Activated gamma-delta T cell (primary cell): ENCODE data around the gene RGS18.
"Not testable (repeated sequence)": the region's sequence is repeated elsewhere in the genome, so short reads cannot be mapped to it uniquely, and the experiment has no call there.

Experiments
- DNase-seq: peaks from one replicate; lab custom pipeline; 2025; lab: John Stamatoyannopoulos, UW

The RGS18 gene

DNA sequence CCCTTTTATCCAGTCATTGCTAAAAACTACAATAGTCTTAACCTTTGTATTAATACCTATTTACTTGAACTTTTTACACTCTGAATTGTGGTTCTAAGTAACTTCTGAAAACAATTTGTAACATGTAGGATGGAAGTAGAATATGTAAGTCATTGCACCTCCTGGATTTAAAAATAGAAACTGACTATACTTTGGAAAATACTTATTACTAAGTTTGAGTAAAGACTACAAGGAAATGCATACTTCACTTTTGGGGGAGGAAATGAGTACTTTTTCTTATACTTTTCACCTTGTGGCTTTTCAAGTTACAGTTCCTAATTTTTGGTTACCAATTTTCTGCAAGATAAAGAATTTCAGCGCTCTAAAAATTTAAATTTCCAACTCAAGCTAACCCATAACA lies 8.7 kb downstream of the RGS18 start:
- DNase-seq: no peak

DNA sequence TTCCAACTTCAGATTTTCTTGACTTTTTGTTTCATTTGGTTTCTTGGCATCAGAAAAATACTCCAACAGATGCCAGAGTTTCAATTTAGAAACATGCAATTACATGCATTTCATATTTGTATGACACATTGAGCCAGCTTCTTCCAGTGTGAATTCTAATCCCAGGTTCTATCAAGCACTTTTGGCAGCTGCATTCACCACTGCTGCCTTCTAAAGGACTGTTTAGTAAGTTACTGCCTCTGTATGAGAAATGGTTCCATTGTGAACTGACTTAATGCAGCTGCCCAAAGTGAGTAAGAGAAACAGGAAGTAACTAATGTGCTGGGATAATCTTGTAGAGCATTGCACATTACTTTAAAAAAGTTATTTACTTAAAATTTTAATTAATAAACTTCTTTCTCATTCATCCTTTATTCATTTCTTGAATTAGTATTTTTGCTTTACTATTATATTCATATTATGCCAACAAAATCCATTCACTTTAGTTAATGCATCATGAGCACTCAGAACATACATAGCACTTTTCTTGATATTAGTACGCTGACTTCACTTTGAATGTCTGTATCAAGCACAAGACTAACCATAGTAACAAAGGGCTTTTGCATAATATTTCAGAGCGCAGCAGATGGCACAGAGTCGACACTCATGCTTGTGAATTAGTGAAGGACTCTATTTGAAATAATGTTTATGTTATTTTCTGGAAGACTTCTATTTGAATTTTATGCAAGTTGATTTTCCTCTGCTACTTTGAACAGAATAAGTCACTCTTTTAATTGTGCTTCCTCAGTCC lies 9.8 kb downstream of the RGS18 start:
- no peak for DNase-seq

DNA sequence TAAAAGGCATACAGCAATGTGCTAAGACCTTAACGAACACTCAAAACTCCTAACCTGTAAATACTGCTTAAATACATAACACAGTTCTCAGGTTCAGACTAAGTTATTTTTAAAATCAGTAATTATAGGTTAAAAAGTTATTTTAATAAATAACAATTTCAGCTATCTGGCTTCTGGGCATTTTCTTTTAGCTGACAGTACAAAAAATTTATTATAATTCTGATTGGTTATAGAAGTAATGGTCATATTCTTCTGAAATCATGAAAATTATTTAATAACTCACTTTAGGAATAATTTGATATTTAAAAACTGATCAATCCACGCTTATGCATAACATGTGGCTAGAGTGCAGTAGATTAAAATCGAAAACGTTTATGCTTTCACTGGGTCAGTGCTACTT lies 10.7 kb downstream of the RGS18 start:
- no peak for DNase-seq

DNA sequence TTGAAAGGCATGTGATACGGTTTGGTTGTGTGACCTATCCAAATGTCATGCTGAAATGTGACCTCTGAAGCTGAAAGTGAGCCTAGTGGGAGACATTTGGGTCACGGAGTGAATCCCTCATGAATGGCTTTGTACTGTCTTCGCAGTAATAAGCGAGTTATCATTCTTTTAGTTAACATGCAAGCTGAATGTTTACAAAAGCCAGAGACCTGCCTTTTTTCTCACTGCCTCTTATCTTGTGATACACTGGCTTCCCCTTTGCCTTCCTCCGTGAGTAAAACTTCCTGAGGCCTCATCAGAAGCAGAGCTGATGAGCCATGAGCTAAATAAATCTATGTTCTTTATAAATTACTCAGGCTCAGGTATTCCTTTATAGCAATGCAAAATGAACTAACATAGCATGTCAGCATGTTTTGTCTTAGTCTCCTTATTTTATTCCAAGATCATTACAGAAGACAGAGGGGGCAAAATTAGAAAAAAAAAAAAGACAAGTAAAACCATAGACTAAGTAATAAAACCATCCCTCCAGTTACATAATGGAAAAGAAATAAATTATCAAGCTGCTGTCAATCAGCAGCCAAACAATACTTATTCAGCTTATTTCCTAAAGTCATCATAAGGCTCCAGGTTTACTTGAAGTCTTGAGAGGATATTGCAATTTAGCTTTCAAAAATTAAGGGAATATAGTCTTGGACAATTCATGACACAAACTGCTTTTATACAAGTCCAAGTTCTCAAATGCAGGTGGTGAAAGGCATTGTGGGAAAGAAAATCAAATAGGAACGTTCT lies 12.1 kb downstream of the RGS18 start:
- no peak for DNase-seq

DNA sequence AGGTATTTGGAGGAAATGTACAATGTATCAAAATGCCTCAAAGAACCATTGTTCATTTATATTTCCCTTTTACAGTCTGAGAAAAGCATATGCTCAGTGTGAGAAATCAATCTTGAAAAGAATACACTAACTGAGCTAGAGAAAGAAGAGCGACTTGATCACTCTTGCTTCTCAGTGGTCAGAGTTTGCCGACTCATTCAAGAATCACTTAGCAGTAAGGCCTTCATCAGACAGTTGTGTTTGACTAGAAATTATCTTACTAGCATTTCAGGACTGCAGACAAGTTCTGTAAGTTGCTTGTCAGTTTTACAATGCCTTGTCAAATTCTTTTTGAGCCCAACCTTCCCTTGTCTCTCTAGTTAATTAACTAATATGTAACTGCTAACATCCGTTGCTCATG lies 12.9 kb downstream of the RGS18 start:
- DNase-seq: no peak

DNA sequence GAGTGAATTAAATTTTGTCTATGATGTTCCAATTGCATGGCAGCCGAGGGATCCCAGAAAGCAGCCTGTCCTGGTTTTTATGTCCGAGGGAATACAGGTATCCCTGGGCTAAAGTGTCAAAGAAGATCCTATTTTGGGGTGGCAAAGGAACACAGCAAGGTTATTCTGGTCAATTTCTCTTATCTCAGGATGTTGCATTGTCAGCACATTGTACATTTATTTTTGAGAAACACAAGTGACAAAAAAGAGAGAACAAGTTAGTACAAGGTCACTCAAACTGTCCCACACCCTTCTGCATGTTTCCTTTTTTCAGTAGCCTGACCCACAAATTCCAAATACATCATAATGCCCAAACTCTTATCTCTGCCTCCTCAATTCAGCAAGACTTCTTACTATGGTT lies 17.7 kb downstream of the RGS18 start:
- no peak for DNase-seq

DNA sequence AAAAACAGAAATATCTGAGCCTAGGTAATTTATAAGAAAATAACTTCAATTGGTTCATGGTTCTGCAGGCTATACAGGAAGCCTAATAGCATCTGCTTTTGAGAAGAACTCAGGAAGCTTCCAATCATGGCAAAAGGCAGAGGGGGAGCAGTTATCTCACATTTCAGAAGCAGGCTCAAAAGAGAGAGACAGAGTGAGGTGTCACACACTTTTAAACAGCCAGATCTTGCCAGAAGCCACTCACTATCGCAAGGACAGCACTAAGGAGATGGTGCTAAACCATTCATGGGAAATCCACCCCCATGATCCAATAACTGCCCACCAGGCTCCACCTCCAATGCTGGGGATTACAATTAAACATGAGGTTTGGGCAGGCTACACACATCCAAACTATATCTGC lies 25.5 kb downstream of the RGS18 start:
- no peak for DNase-seq

DNA sequence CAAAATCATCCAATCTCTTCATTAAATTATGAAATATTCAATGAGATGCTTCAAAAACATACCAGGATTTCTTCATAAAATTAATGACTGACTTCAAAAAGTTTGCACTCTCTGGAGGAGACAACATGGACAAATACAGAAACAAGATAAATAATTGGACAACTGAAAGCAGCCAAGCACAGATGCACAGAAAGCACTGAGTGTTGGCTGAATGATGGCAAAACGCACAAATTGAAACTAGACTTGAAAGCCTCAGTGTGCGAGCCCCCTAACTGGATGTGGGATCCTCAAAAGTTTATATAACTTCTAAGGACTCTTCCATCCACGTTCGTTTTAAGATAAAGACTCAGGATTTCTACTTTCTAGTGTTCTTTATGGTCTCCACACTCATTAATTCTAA lies 27.9 kb downstream of the RGS18 start:
- DNase-seq: no peak

DNA sequence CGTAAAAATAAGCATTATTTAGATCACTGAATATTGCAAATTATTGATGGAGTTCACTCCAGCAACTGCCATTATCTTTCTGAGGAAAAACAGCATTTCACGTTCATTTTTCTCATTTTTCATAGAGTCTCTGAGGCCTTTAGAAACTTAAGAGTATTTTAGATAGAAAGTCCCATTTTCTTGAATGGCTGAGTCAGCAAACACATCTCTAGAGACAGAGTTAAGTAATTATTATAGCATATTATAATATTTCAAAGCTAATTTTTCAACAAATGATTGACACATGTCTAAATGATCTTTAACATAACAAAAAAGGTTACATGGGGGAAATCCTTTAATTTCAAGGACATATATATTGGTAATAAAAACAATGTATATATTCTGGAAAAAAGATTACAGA lies 31.8 kb downstream of the RGS18 start:
- DNase-seq: no peak

DNA sequence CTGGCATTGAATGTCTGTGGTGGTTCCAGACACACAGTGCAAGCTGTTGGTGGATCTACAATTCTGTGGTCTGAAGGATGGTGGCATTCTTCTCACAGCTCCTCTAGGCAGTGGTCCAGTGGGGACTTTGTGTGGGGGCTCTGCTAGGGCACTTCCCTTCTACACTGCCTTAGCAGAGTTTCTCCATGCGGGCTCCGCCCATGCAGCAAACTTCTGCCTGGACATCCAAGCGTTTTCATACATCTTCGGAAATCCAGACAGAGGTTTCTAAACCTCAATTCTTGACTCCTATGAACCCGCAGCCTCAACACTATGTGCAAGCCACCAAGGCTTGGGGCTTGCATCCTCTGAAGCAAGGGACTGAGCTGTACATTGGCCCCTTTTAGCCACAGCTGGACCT lies 43.0 kb downstream of the RGS18 start:
- no peak for DNase-seq

DNA sequence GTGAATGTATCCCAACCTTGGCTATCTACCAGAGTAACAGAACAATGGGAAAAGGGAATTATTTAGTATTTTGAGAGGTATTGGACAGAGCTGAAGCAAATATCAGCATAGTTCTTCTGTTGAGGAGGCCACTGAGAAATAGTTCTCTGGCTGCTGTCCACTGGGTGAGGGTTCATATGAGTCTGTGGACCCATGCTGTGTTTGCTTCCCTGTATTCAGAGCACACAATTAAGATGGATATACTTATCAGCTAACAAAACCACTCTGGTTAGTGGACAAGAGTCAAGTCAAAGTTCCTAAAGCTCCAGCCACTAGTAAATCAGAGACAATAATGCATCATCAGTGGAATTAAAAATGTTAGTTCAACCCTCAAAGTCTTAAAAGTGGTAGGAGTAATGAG lies 66.1 kb downstream of the RGS18 start:
- DNase-seq: no peak

DNA sequence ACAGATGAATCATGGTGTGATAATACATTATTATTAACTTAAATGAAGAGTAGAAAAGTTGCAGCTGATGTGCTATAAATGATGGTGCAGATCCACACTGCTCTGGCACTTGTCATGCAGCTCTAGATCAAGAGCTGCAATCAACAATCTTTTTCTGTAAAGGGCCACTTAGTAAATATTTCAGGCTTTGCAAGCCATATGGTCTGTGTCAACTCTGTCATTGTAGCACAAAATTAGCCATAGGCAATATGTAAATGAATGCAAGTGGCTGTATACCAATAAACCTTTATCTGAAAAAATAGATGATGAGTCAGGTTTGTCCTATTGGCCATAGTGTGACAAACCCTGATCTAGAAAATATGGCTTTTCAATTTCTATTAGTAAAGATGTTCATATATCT lies 66.6 kb downstream of the RGS18 start:
- no peak for DNase-seq

DNA sequence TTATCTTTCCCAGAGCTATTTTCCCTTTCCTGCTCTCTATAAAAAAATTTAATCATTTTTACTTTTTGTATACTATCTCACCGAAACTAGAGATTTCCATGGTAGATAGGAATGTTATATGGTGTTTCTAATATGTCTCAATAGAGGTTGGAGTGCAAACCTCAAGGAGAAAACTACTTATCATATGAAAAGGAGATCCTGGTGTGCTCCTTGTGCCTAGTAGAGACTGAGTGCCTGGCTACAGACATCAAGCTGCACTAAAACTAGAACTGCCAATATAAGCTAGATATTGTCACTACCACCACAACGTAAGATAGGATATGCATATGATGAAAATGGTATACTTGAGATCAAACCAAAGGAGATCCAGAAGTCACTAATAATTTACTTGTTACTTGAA lies 67.0 kb downstream of the RGS18 start:
- no peak for DNase-seq

DNA sequence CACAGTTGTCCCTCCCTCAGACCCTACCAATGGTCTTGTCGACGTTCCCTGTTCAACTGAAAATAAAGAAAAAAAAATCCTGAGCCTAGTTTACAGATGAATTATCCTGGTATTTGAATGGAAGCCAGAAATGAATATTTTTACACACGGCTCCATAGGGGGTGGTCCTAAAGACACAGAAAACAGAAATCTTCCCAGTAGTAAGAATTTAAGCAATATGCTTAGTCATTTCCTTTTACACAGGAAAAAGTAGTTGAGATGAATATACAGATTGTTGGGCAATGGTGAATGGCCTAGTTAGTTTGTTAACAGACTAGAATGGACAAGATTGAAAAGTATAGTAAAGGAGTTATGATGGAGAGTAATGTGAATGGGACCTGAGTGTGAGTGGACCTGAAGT lies 67.4 kb downstream of the RGS18 start:
- no peak for DNase-seq

DNA sequence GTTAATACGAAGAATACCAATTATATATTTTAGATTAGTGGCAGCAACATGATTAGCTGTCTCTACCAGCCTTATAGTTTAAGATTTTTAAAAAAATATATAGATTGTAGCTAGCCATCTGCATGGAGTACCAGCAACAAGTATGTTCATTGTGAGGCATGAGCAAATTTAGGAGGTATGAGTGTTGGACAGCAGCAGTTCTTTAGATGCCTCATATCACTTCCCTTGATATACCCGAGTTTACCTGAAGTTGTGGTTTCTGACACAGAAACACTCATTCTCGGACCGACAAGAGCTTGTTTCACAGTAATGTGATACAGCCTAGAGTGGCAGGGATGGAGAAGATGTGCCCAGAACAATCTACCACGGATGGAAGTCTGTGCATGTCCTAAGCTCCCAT lies 69.1 kb downstream of the RGS18 start:
- DNase-seq: no peak

DNA sequence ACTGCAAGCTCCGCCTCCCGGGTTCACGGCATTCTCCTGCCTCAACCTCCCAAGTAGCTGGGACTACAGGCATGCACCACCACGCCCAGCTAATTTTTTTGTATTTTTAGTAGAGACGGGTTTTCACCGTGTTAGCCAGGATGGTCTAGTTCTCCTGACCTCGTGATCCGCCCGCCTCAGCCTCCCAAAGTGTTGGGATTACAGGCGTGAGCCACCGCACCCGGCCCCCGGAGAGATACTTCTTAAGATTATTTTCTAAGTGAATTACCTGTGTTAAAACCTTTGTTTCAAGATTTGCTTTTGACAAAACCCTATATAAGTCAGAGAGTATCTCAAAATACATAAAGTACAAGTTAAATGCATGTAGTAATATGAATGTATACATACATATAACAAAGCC lies 69.7 kb downstream of the RGS18 start:
- DNase-seq: not testable (repeated sequence)

DNA sequence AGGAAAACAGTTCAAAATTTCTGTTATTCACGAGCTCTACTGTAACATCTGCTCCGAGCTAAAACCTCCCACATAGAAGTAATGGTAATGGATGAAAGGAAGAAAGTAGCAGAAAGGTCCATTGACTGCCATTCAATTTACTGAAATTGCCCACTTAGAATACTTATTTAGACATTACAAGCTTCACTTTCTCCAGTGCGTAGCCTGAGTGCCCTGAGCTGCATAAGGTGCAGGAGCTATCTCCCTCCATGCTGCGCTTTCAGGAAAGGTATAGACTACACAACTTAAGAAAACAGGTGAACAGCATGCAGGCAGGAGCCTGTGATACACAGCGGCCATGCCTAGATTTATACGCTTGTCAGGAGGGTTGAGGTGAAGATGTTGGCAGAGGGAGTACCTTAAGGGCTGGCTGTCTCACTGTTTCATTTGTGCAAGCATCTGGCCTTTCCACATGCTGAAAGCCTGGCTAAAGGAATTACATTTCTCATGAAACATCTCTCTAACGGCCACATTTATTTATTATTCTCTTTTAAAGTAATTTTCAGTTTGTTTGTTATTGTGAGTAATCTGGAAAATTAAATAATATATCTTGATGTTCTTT lies 74.7 kb downstream of the RGS18 start:
- no peak for DNase-seq

DNA sequence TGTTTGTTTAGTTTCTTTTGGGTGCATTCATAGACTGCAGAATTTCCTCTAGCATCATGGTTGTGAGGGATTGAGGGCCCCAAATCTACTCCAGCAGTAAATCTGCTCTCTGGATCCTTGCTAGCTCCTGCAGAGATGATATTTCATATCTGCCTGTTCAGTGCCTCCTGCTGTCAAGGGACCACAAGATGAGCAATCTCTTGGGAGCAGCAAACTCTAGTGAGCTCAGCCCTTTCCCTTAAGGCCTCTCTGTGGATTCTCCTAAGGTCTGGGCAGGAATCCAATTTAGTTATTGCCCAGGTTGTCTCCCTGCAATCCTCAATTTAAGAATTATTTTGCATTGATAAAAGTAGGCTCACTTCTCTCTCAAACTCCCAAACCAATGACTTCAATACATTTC lies 76.9 kb downstream of the RGS18 start:
- DNase-seq: no peak
